SU-DHL-6 (cell line): ENCODE results near the gene CEP350.

ENCODE experiments used
- EZH2phosphoT487 ChIP-seq: fragments of 200-600 bp; sonication (generic), shearing (Covaris generic); conservative IDR thresholded peaks from 2 replicates; pipeline ENCODE4 v1.6.1; 2018; ENCODE audit warnings: mild to moderate bottlenecking, antibody characterized with exemption, low read length, moderate library complexity, mixed read lengths
- TF ChIP-seq, protein P1 (sequence below): fragments of 200-600 bp; sonication (generic); IDR thresholded peaks from one replicate; pipeline ENCODE4 v1.5.1; 2017; ENCODE audit warnings: antibody characterized with exemption, mild to moderate bottlenecking, low read length, moderate library complexity; ENCODE audit not compliant: insufficient read depth, poor library complexity, severe bottlenecking

DNA sequence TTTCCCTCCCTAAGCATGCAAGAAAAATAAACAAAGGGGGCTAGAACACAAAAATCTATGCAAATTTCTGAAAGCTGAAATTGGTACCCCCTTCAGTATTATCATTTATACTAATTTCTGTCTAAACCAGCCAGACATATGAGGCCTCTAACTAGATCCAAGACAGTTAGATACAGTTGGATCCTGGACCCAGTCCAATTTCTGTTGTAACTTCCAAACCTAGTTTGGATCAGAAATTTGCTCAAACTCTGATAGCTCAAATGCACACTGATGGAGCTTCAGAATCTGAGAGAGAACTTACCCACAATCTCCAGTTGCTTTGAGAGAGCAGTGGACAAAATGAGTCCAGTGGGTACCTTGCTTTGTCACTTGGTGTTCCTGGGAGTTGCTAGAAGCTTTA lies 11.9 kb downstream of the CEP350 start:
- TF ChIP-seq, protein P1, sequence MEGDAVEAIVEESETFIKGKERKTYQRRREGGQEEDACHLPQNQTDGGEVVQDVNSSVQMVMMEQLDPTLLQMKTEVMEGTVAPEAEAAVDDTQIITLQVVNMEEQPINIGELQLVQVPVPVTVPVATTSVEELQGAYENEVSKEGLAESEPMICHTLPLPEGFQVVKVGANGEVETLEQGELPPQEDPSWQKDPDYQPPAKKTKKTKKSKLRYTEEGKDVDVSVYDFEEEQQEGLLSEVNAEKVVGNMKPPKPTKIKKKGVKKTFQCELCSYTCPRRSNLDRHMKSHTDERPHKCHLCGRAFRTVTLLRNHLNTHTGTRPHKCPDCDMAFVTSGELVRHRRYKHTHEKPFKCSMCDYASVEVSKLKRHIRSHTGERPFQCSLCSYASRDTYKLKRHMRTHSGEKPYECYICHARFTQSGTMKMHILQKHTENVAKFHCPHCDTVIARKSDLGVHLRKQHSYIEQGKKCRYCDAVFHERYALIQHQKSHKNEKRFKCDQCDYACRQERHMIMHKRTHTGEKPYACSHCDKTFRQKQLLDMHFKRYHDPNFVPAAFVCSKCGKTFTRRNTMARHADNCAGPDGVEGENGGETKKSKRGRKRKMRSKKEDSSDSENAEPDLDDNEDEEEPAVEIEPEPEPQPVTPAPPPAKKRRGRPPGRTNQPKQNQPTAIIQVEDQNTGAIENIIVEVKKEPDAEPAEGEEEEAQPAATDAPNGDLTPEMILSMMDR: no peak
- no peak for TF ChIP-seq EZH2phosphoT487
